ENCODE data around the gene CYTH1. TPM values are rescaled to one million over a fixed set of nuclear protein-coding genes. Genes with fewer than 3 reads are reported as not detected.

The CYTH1 gene
- total RNA-seq, 1 donor = 21.4 TPM

GRCh38 chr17:78802008-78802407 lies 19.9 kb upstream of the CYTH1 start:
- peaks cover 73% of the 10 kb centered on the region for H3K36me3 ChIP-seq (ENCODE audit: insufficient read depth, low read length)
- no peaks in the 10 kb centered on the region for H3K27me3 ChIP-seq (ENCODE audit: insufficient read depth, low read length)
- H3K9me3 ChIP-seq (ENCODE audit: low read depth, low read length) = no peaks in the 10 kb centered on the region
- H3K79me2 ChIP-seq (ENCODE audit: insufficient read depth, low read length) = peaks cover 60% of the 10 kb centered on the region
- no peaks in the 10 kb centered on the region for H3K4me1 ChIP-seq (ENCODE audit: insufficient read depth, low read length)
- H3K4me3 ChIP-seq (ENCODE audit: insufficient read depth, low read length) = no peak overlapping the region
- DNase-seq (ENCODE audit: insufficient read length, low spot score, missing footprints) = peak; percentile 18
- H3K4me2 ChIP-seq (ENCODE audit: insufficient read depth, low read length) = no peak overlapping the region
- no peak overlapping the region for H3K27ac ChIP-seq (ENCODE audit: low read depth, low read length)
- no peak overlapping the region for H2AFZ ChIP-seq (ENCODE audit: low read length)
- H4K20me1 ChIP-seq (ENCODE audit: insufficient read depth, low read length) = peaks cover 35% of the 10 kb centered on the region
- TF ChIP-seq, protein P1, sequence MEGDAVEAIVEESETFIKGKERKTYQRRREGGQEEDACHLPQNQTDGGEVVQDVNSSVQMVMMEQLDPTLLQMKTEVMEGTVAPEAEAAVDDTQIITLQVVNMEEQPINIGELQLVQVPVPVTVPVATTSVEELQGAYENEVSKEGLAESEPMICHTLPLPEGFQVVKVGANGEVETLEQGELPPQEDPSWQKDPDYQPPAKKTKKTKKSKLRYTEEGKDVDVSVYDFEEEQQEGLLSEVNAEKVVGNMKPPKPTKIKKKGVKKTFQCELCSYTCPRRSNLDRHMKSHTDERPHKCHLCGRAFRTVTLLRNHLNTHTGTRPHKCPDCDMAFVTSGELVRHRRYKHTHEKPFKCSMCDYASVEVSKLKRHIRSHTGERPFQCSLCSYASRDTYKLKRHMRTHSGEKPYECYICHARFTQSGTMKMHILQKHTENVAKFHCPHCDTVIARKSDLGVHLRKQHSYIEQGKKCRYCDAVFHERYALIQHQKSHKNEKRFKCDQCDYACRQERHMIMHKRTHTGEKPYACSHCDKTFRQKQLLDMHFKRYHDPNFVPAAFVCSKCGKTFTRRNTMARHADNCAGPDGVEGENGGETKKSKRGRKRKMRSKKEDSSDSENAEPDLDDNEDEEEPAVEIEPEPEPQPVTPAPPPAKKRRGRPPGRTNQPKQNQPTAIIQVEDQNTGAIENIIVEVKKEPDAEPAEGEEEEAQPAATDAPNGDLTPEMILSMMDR (IDR thresholded peaks at IDR 0.05; ENCODE audit: extremely low read depth, low read depth, low read length) = no peak

- Histone ChIP-seq H3K27me3 (ENCODE audit: insufficient read depth, low read length) (no peaks in the 10 kb centered on the region), H2AFZ (ENCODE audit: low read length) (no peak overlapping the region), H4K20me1 (ENCODE audit: insufficient read depth, low read length) (peaks cover 30% of the 10 kb centered on the region), H3K4me3 (ENCODE audit: insufficient read depth, low read length) (no peak overlapping the region), H3K4me1 (ENCODE audit: insufficient read depth, low read length) (no peaks in the 10 kb centered on the region), H3K27ac (ENCODE audit: low read depth, low read length) (no peak overlapping the region), H3K4me2 (ENCODE audit: insufficient read depth, low read length) (no peak overlapping the region), H3K79me2 (ENCODE audit: insufficient read depth, low read length) (peaks cover 49% of the 10 kb centered on the region), H3K9me3 (ENCODE audit: low read depth, low read length) (no peaks in the 10 kb centered on the region), H3K36me3 (ENCODE audit: insufficient read depth, low read length) (peaks cover 73% of the 10 kb centered on the region)
- TF ChIP-seq, protein P1 (IDR thresholded peaks at IDR 0.05; ENCODE audit: extremely low read depth, low read depth, low read length) = no peak
- peak; percentile 67 for DNase-seq (ENCODE audit: insufficient read length, low spot score, missing footprints)
These were observed 18.3 kb upstream of the CYTH1 start for GRCh38 chr17:78800132-78800931.

- Histone ChIP-seq H4K20me1 (ENCODE audit: insufficient read depth, low read length) (peaks cover 30% of the 10 kb centered on the region), H3K4me1 (ENCODE audit: insufficient read depth, low read length) (no peaks in the 10 kb centered on the region), H3K4me2 (ENCODE audit: insufficient read depth, low read length) (no peak overlapping the region), H3K27me3 (ENCODE audit: insufficient read depth, low read length) (no peaks in the 10 kb centered on the region), H2AFZ (ENCODE audit: low read length) (no peak overlapping the region), H3K27ac (ENCODE audit: low read depth, low read length) (no peak overlapping the region), H3K4me3 (ENCODE audit: insufficient read depth, low read length) (no peak overlapping the region), H3K36me3 (ENCODE audit: insufficient read depth, low read length) (peaks cover 70% of the 10 kb centered on the region), H3K79me2 (ENCODE audit: insufficient read depth, low read length) (peaks cover 41% of the 10 kb centered on the region), H3K9me3 (ENCODE audit: low read depth, low read length) (no peaks in the 10 kb centered on the region)
- TF ChIP-seq, protein P1 (IDR thresholded peaks at IDR 0.05; ENCODE audit: extremely low read depth, low read depth, low read length) = peak; percentile 49
- DNase-seq (ENCODE audit: insufficient read length, low spot score, missing footprints) = peak; percentile 94
These were observed 16.9 kb upstream of the CYTH1 start for GRCh38 chr17:78798695-78799559.
